Measurements from ENCODE around the gene ARHGEF38.
A peak's percentile ranks its signal among the peaks of the same experiment; 100 is the strongest.

ARHGEF38 gene

DNA sequence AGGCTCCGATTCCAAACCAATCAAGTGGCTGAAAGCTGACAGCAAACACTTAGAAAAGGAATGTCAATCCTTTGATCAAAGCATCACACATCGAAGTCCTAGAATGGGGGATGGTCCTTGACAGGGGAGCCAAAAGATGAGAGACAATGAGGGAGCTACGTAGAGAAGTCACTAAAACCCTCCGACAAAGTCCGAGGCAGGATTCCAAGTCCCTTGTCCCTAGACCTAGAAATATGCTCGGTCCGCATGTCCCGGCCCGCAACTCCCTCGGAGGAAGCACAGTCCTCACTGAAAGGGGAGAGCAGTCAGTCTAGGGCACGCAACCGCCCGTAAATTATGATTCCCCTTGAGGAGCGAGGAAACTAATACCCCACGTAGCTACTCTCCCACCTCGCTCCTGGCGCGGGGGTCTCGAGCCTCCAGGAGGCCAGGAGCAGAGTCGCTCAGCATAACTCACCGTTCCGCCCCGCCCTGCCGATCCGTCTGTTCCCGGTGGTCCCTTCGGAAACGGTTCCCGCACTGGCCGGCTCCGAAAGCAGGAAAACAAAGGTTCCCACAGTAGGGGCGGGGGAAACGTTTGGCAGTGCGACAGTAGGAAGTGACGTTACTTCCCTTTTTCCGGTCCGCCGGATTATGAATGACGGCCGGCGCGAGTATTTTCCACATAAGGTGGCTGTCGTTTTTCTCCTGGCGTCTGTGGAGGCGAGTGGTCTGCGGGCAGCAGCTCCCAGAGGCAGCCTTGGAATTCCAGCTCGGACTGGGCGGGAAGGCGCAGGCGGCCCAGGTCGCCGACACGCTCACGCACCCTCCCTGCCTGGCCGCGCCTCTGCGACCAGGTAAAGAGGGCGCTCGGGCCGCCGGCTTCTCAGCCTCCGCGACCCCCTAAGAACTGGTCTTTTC is 156.0 kb downstream of the ARHGEF38 start, which contains the start of the genes GSTCD and INTS12:
Gene GSTCD (plus strand): TSS at position 604 of the 900 bp plus-strand sequence. CDS start 8,830 bp downstream, outside the sequence.
Gene INTS12 (minus strand): TSS at position 509 of the 900 bp plus-strand sequence. CDS start 8,684 bp downstream, outside the sequence.
- DNase-seq (ENCODE audit: low spot score) = peak; percentile 88
- ChIA-PET CTCF (interaction anchor here (0.7 to 0.8 kb wide), 2 partner anchors 27 to 188 kb away, joined by 3 to 4 read pairs; no protein-coding TSS in a partner anchor), POLR2A (ENCODE audit: low non-redundant PET) (no interaction called here)
- H3K27ac ChIP-seq = peak within 1 kb of the TSS; percentile 92
- TF ChIP-seq, protein P1, sequence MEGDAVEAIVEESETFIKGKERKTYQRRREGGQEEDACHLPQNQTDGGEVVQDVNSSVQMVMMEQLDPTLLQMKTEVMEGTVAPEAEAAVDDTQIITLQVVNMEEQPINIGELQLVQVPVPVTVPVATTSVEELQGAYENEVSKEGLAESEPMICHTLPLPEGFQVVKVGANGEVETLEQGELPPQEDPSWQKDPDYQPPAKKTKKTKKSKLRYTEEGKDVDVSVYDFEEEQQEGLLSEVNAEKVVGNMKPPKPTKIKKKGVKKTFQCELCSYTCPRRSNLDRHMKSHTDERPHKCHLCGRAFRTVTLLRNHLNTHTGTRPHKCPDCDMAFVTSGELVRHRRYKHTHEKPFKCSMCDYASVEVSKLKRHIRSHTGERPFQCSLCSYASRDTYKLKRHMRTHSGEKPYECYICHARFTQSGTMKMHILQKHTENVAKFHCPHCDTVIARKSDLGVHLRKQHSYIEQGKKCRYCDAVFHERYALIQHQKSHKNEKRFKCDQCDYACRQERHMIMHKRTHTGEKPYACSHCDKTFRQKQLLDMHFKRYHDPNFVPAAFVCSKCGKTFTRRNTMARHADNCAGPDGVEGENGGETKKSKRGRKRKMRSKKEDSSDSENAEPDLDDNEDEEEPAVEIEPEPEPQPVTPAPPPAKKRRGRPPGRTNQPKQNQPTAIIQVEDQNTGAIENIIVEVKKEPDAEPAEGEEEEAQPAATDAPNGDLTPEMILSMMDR (conservative IDR thresholded peaks at IDR 0.05; ENCODE audit: low read depth) = no peak

DNA sequence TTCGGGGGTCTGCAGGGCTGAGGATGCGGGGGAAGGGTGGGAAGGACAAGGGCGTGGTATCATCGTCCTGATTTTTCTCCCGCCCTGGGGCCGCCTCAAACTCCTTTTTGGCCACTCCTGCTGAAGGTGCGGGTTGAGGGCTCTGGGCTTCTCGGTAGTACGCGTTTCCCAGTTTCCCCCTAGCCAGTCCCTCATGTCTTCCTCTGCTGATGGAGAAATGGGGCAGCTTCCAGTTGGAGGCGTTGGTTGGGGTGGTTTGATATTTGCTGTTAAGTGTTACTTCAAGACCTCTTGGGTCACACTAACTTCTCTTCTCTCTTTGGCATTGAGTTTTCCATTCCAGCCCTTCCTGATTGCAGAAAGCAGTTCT is 156.6 kb downstream of the ARHGEF38 start:
- DNase-seq (ENCODE audit: low spot score) = peak; percentile 23
- peak overlapping the region; percentile 92 for H3K27ac ChIP-seq
- CTCF ChIA-PET = interaction anchor here (0.8 kb wide), 1 partner anchor 188 kb away, joined by 3 read pairs; no protein-coding TSS in a partner anchor
- TF ChIP-seq, protein P1 (conservative IDR thresholded peaks at IDR 0.05; ENCODE audit: low read depth) = no peak
- POLR2A ChIA-PET (ENCODE audit: low non-redundant PET) = interaction anchor here (0.5 kb wide), 1 partner anchor 347 kb away, joined by 13 read pairs; no protein-coding TSS in a partner anchor

DNA sequence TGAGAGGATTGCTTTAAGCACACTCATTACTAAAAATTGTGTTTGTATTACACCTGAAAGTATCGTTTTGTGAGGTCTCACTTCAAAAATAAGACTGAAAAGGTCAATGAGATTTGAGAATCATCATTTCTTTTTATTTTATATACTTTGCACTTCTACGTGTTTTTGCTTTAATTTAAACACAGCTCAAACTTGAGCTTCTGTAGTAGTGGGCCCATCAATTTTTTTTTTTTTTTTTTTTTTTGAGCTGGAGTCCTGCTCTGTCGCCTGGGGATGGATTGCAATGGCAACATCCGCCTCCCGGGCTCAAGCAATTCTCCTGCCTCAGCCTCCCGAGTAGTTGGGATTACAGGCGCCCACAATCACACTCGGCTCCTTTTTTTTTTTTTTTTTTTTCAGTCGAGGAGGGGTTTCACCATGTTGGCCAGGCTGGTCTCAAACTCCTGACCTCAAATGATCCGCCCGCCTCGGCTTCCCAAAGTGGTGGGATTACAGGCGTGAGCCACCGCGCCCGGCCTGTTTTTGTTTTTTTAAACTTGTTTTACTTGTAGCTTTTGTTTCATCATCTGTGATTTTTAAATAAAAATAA is 157.7 kb downstream of the ARHGEF38 start:
- H3K27ac ChIP-seq = no peak overlapping the region
- ChIA-PET POLR2A (ENCODE audit: low non-redundant PET) (interaction anchor here (0.5 to 0.6 kb wide), 2 partner anchors 50 to 354 kb away, joined by 3 read pairs; no protein-coding TSS in a partner anchor), CTCF (interaction anchor here (0.7 kb wide), 1 partner anchor 37 kb away, joined by 3 read pairs; no protein-coding TSS in a partner anchor)
- TF ChIP-seq, protein P1 (conservative IDR thresholded peaks at IDR 0.05; ENCODE audit: low read depth) = no peak
- no peak for DNase-seq (ENCODE audit: low spot score)

DNA sequence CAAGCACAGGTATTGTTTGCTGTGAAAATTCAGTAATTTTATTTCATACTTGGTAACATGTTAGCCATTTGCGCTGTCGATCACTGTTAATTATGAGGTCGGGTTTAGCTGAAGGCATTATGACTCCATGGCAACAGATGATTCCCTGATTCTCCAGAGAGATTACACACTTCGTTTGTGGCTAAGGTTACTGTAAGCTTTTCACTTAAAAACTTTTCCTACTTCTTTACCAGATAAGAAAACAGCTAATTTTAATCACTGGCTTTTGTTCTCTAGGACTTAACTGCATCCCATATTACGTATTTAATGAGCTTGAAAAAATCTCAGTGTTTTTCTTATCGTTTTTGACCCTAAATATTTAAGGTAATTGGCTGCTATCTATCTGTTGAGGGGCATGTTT is 158.3 kb downstream of the ARHGEF38 start:
- TF ChIP-seq, protein P1 (conservative IDR thresholded peaks at IDR 0.05; ENCODE audit: low read depth) = no peak
- DNase-seq (ENCODE audit: low spot score) = no peak
- ChIA-PET CTCF (no interaction called here), POLR2A (ENCODE audit: low non-redundant PET) (no interaction called here)
- H3K27ac ChIP-seq = no peak overlapping the region

DNA sequence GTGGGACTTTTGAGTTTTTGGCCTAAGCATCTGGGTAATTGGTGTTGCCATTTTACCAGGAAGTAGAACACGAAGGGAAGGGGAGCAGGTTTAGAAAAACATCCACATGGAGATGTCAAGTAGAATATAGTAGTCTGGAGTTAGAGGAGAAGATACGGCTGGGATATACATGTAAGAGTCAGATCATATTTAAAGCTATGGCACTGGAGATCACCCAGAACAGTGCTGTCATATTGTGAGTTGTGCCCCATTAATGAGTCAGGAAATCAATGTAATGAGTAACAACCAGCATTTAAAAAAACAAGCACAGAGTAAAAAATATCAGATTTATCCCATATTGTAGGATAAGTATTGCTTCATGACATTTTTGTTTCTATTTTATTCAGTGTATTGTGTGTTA is 160.3 kb downstream of the ARHGEF38 start:
- POLR2A ChIA-PET (ENCODE audit: low non-redundant PET) = no interaction called here
- no peak for DNase-seq (ENCODE audit: low spot score)
- CTCF ChIA-PET = no interaction called here

More for the DNA sequence above, 160.3 kb downstream of the ARHGEF38 start:
- H3K27ac ChIP-seq = no peak overlapping the region
- TF ChIP-seq, protein P1 (conservative IDR thresholded peaks at IDR 0.05; ENCODE audit: low read depth) = no peak
